ENCODE data around the gene RPP25L.

Gene RPP25L

GRCh38 chr9:34627716-34628655 is 16.1 kb upstream of the RPP25L start:
- Histone ChIP-seq H3K4me1 (ENCODE audit: control insufficient read depth, insufficient read depth, low read length) (peaks cover 3% of the 10 kb centered on the region; the same call in 1 of the 2 replicates), H3K36me3 (ENCODE audit: control insufficient read depth, insufficient read depth, low read length) (no peaks in the 10 kb centered on the region), H3K27me3 (ENCODE audit: control insufficient read depth, insufficient read depth, low read length) (peaks cover 99% of the 10 kb centered on the region), H3K9ac (ENCODE audit: low read depth, low read length) (no peak overlapping the region), H3K9me3 (ENCODE audit: control insufficient read depth, insufficient read depth, low read length) (no peaks in the 10 kb centered on the region), H3K27ac (ENCODE audit: low read depth, low read length) (no peak overlapping the region), H3K4me3 (ENCODE audit: low read depth, low read length) (peak overlapping the region; percentile 61; the same call in 1 of the 2 replicates)

GRCh38 chr9:34625186-34625486 is 13.2 kb upstream of the RPP25L start:
- H3K4me3 ChIP-seq (ENCODE audit: low read depth, low read length) = no peak overlapping the region
- peaks cover 3% of the 10 kb centered on the region; the same call in 1 of the 2 replicates for H3K4me1 ChIP-seq (ENCODE audit: control insufficient read depth, insufficient read depth, low read length)
- peaks cover 81% of the 10 kb centered on the region for H3K27me3 ChIP-seq (ENCODE audit: control insufficient read depth, insufficient read depth, low read length)
- no peaks in the 10 kb centered on the region for H3K9me3 ChIP-seq (ENCODE audit: control insufficient read depth, insufficient read depth, low read length)
- no peaks in the 10 kb centered on the region for H3K36me3 ChIP-seq (ENCODE audit: control insufficient read depth, insufficient read depth, low read length)
- no peak overlapping the region for H3K27ac ChIP-seq (ENCODE audit: low read depth, low read length)
- H3K9ac ChIP-seq (ENCODE audit: low read depth, low read length) = no peak overlapping the region

- H3K9me3 ChIP-seq (ENCODE audit: control insufficient read depth, insufficient read depth, low read length) = no peaks in the 10 kb centered on the region
- H3K4me3 ChIP-seq (ENCODE audit: low read depth, low read length) = peak overlapping the region; percentile 38
- H3K4me1 ChIP-seq (ENCODE audit: control insufficient read depth, insufficient read depth, low read length) = peaks cover 3% of the 10 kb centered on the region; the same call in 1 of the 2 replicates
- no peak overlapping the region for H3K9ac ChIP-seq (ENCODE audit: low read depth, low read length)
- peaks cover 76% of the 10 kb centered on the region for H3K27me3 ChIP-seq (ENCODE audit: control insufficient read depth, insufficient read depth, low read length)
- H3K36me3 ChIP-seq (ENCODE audit: control insufficient read depth, insufficient read depth, low read length) = no peaks in the 10 kb centered on the region
- no peak overlapping the region for H3K27ac ChIP-seq (ENCODE audit: low read depth, low read length)
These were observed 12.7 kb upstream of the RPP25L start for GRCh38 chr9:34624475-34625185.

GRCh38 chr9:34623374-34624235 is 11.7 kb upstream of the RPP25L start:
- H3K4me1 ChIP-seq (ENCODE audit: control insufficient read depth, insufficient read depth, low read length) = peaks cover 3% of the 10 kb centered on the region; the same call in 1 of the 2 replicates
- no peaks in the 10 kb centered on the region for H3K9me3 ChIP-seq (ENCODE audit: control insufficient read depth, insufficient read depth, low read length)
- no peak overlapping the region for H3K9ac ChIP-seq (ENCODE audit: low read depth, low read length)
- H3K4me3 ChIP-seq (ENCODE audit: low read depth, low read length) = no peak overlapping the region
- H3K36me3 ChIP-seq (ENCODE audit: control insufficient read depth, insufficient read depth, low read length) = no peaks in the 10 kb centered on the region
- peaks cover 66% of the 10 kb centered on the region for H3K27me3 ChIP-seq (ENCODE audit: control insufficient read depth, insufficient read depth, low read length)
- no peak overlapping the region for H3K27ac ChIP-seq (ENCODE audit: low read depth, low read length)

- Histone ChIP-seq H3K4me1 (ENCODE audit: control insufficient read depth, insufficient read depth, low read length) (no peaks in the 10 kb centered on the region; the same call in 1 of the 2 replicates), H3K36me3 (ENCODE audit: control insufficient read depth, insufficient read depth, low read length) (0 out of 2 replicates have a peak, but pooled peaks cover 4% of the 10 kb centered on the region), H3K9me3 (ENCODE audit: control insufficient read depth, insufficient read depth, low read length) (no peaks in the 10 kb centered on the region), H3K27me3 (ENCODE audit: control insufficient read depth, insufficient read depth, low read length) (peaks cover 33% of the 10 kb centered on the region), H3K9ac (ENCODE audit: low read depth, low read length) (no peak within 1 kb of the TSS; the same call in 1 of the 2 replicates), H3K27ac (ENCODE audit: low read depth, low read length) (no peak within 1 kb of the TSS), H3K4me3 (ENCODE audit: low read depth, low read length) (peak within 1 kb of the TSS; percentile 66)
These were observed 8.4 kb upstream of the RPP25L start, which contains the start of gene DCTN3 for GRCh38 chr9:34620061-34620994. Gene DCTN3 (minus strand): TSS chr9:34620495. CDS start chr9:34620464, 31 bp downstream.

- Histone ChIP-seq H3K9me3 (ENCODE audit: control insufficient read depth, insufficient read depth, low read length) (no peaks in the 10 kb centered on the region), H3K27ac (ENCODE audit: low read depth, low read length) (no peak overlapping the region), H3K4me1 (ENCODE audit: control insufficient read depth, insufficient read depth, low read length) (peaks cover 8% of the 10 kb centered on the region; the same call in 1 of the 2 replicates), H3K4me3 (ENCODE audit: low read depth, low read length) (no peak overlapping the region), H3K36me3 (ENCODE audit: control insufficient read depth, insufficient read depth, low read length) (0 out of 2 replicates have a peak, but pooled peaks cover 4% of the 10 kb centered on the region), H3K9ac (ENCODE audit: low read depth, low read length) (no peak overlapping the region), H3K27me3 (ENCODE audit: control insufficient read depth, insufficient read depth, low read length) (no peaks in the 10 kb centered on the region; the same call in none of the 2 replicates)
These were observed 3.2 kb upstream of the RPP25L start for GRCh38 chr9:34615132-34615531.

- Histone ChIP-seq H3K4me3 (ENCODE audit: low read depth, low read length) (peak overlapping the region; percentile 94), H3K27me3 (ENCODE audit: control insufficient read depth, insufficient read depth, low read length) (no peaks in the 10 kb centered on the region; the same call in none of the 2 replicates), H3K27ac (ENCODE audit: low read depth, low read length) (no peak overlapping the region), H3K4me1 (ENCODE audit: control insufficient read depth, insufficient read depth, low read length) (peaks cover 8% of the 10 kb centered on the region; the same call in 1 of the 2 replicates), H3K36me3 (ENCODE audit: control insufficient read depth, insufficient read depth, low read length) (0 out of 2 replicates have a peak, but pooled peaks cover 4% of the 10 kb centered on the region), H3K9me3 (ENCODE audit: control insufficient read depth, insufficient read depth, low read length) (no peaks in the 10 kb centered on the region), H3K9ac (ENCODE audit: low read depth, low read length) (no peak overlapping the region)
These were observed 992 bp upstream of the RPP25L start for GRCh38 chr9:34612788-34613390.

- Histone ChIP-seq H3K9me3 (ENCODE audit: control insufficient read depth, insufficient read depth, low read length) (no peaks in the 10 kb centered on the region), H3K27ac (ENCODE audit: low read depth, low read length) (peak overlapping the region; percentile 73), H3K9ac (ENCODE audit: low read depth, low read length) (peak overlapping the region; percentile 84), H3K27me3 (ENCODE audit: control insufficient read depth, insufficient read depth, low read length) (no peaks in the 10 kb centered on the region; the same call in none of the 2 replicates), H3K4me3 (ENCODE audit: low read depth, low read length) (peak overlapping the region; percentile 94), H3K36me3 (ENCODE audit: control insufficient read depth, insufficient read depth, low read length) (no peaks in the 10 kb centered on the region), H3K4me1 (ENCODE audit: control insufficient read depth, insufficient read depth, low read length) (peaks cover 8% of the 10 kb centered on the region; the same call in 1 of the 2 replicates)
These were observed 566 bp downstream of the RPP25L start for GRCh38 chr9:34611251-34611810.
